PFSK-1 (cell line): ENCODE data around the gene CLDN22.

Source experiments
- FOXP2 ChIP-seq: optimal IDR thresholded peaks from 2 replicates; pipeline ENCODE3; 2011; ENCODE audit warnings: borderline replicate concordance, control low read depth, inconsistent platforms; ENCODE audit not compliant: insufficient read depth; ENCODE audit errors: extremely low read length, extremely low read depth
- POLR2AphosphoS5 ChIP-seq: IDR thresholded peaks from 2 replicates; pipeline ENCODE4 v1.6.1; 2012; ENCODE audit warnings: low read depth, mild to moderate bottlenecking, control low read depth, low read length, moderate library complexity
- SIN3A ChIP-seq: IDR thresholded peaks from 2 replicates; pipeline ENCODE4 v1.6.1; 2012; ENCODE audit warnings: mild to moderate bottlenecking, low read length, moderate library complexity, borderline replicate concordance; ENCODE audit not compliant: insufficient read depth
- TAF1 ChIP-seq: IDR thresholded peaks from 2 replicates; pipeline ENCODE4 v1.6.1; 2012; ENCODE audit warnings: low read length, control low read depth, borderline replicate concordance; ENCODE audit not compliant: insufficient read depth
- TF ChIP-seq, protein P1 (sequence below), 2 experiments: IDR thresholded peaks; 2 replicates each; pipeline versions ENCODE4 v1.6.1 to v1.8.0; 2011 to 2012; ENCODE audit warnings: low read depth in 2 of 2, low read length in 2 of 2, control low read depth in 1 of 2, inconsistent platforms in 1 of 2, mild to moderate bottlenecking in 1 of 2, moderate library complexity in 1 of 2; ENCODE audit not compliant: insufficient read depth in 1 of 2

Gene CLDN22

DNA sequence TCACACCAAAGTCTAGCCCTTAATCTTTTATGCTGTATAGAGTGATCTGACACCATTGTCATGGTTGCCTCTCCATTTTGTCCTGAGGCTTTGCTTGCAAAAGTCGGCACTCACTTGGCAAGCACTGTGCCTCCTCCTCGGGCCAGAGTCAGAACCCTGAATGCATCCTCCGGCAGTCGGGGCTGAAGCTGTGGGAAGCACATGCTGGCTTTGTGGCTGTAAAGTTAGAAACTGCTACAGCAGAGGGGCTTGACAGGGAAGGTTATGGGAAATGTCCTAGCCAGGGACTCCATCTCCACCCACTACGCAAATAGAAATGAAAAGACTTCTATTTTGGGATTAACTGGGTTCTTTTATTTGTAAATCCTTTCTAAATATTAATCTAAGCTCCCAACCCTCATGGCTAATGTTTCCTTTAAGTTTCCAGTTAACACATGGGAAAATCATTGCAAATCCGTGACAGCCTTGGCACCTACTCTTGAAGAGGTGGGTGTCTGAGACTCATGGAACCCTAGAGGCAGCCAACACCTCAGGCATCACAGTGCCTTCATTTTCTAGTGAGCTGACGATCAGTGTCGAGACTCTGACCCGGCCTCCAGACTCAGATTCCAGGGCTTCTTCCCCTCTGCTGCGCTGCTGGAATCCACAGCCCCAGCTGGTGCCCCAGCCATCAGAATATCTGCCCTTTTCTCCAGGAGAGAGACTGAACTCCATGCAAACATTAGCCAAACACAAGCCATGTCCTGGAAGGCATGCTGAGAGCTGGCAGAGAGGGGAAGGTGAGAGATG, 10.1 kb upstream of the CLDN22 start:
- TF ChIP-seq, protein P1, sequence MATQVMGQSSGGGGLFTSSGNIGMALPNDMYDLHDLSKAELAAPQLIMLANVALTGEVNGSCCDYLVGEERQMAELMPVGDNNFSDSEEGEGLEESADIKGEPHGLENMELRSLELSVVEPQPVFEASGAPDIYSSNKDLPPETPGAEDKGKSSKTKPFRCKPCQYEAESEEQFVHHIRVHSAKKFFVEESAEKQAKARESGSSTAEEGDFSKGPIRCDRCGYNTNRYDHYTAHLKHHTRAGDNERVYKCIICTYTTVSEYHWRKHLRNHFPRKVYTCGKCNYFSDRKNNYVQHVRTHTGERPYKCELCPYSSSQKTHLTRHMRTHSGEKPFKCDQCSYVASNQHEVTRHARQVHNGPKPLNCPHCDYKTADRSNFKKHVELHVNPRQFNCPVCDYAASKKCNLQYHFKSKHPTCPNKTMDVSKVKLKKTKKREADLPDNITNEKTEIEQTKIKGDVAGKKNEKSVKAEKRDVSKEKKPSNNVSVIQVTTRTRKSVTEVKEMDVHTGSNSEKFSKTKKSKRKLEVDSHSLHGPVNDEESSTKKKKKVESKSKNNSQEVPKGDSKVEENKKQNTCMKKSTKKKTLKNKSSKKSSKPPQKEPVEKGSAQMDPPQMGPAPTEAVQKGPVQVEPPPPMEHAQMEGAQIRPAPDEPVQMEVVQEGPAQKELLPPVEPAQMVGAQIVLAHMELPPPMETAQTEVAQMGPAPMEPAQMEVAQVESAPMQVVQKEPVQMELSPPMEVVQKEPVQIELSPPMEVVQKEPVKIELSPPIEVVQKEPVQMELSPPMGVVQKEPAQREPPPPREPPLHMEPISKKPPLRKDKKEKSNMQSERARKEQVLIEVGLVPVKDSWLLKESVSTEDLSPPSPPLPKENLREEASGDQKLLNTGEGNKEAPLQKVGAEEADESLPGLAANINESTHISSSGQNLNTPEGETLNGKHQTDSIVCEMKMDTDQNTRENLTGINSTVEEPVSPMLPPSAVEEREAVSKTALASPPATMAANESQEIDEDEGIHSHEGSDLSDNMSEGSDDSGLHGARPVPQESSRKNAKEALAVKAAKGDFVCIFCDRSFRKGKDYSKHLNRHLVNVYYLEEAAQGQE (IDR thresholded peaks at IDR 0.05; ENCODE audit: insufficient read depth in 1 of 2, low read depth in 2 of 2, low read length in 2 of 2) = no peak
- TF ChIP-seq TAF1 = no peak
- TF ChIP-seq FOXP2 = no peak
- no peak for TF ChIP-seq SIN3A
- no peak for TF ChIP-seq POLR2AphosphoS5

DNA sequence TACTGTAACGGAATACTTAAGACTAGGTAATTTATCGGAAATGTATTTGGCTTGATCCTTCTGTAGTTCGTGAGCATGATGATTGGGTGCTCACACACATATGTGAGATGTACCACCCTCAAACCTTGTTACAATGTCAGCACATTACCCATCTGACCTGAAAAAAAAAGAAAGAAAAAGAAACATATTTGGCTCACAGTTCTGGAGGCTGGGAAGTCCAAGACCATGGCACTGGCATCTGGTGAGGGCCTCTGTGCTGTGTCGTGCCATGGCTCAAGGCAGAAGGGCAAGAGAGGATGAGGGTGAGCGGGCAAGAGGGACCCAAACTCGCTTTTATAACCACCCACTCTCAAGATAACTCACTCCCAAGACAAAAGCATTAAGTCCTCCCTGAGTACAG, 9.2 kb upstream of the CLDN22 start:
- TF ChIP-seq SIN3A (no peak), POLR2AphosphoS5 (no peak), TAF1 (no peak), FOXP2 (no peak)
- TF ChIP-seq, protein P1 (IDR thresholded peaks at IDR 0.05; ENCODE audit: insufficient read depth in 1 of 2, low read depth in 2 of 2, low read length in 2 of 2) = no peak

DNA sequence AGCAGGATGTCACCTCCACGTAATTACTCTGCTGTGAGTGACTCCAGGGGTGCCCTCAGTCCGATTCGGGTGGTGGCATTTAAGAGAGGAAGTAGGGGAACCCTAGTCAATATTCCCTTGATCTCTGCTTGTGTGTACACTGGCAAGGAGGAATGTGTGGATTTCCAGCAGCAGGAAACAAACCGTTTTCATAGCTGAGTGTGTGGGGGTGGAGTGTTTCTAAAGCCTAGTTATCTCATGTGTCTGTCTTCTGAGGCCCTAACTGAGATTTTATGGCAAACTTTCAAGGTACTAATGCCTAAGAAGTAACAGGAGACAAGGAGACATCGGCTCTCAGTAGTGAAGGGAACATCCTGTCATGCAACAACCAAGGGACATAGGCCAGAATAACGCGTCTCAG, 8.8 kb upstream of the CLDN22 start:
- TF ChIP-seq SIN3A = no peak
- TF ChIP-seq POLR2AphosphoS5 = no peak
- TF ChIP-seq, protein P1 (IDR thresholded peaks at IDR 0.05; ENCODE audit: insufficient read depth in 1 of 2, low read depth in 2 of 2, low read length in 2 of 2) = no peak
- TF ChIP-seq TAF1 = no peak
- no peak for TF ChIP-seq FOXP2

DNA sequence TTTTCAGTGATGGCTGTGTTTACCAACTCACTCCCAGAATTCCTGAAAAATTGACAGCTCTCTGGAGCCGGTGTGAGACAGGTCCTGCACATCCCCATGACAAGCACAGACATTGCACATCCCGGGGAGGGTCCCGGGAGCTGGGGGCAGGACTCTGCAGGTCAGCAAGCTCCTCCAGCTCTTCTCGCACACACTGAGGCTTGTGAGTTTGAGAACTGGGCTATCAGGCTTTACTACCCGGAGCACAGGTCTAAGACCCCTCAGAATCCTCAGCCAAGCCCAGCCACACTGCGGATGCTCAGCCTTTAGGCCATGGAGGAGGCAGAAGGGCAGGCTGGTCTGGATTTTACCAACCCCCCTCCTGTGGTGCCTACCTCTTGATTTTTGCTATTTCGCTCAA, 7.8 kb upstream of the CLDN22 start:
- no peak for TF ChIP-seq FOXP2
- TF ChIP-seq TAF1 = no peak
- no peak for TF ChIP-seq POLR2AphosphoS5
- TF ChIP-seq, protein P1 (IDR thresholded peaks at IDR 0.05; ENCODE audit: insufficient read depth in 1 of 2, low read depth in 2 of 2, low read length in 2 of 2) = no peak

DNA sequence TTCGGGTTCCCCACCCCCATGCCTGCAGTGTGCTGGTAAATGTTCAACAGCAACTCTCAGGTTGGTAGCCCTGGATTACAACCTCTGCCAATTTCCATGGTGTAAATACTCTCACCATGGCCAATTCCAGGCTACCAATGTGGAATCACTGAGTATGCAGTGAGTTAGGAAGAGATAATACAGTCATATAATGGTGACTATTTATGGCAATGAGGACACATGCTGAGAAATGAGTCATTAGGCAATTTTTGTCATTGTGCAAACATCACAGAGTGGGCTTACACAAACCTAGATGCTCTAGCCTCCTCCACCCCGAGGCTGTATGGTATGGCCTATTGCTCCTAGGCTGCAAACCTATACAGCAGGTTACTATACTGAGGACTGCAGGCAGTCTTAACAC, 6.8 kb upstream of the CLDN22 start:
- no peak for TF ChIP-seq TAF1
- TF ChIP-seq SIN3A = no peak
